HCT116 (cell line): Measurements from ENCODE around the gene BICD2.

Source experiments
- ATF3 ChIP-seq: IDR thresholded peaks from 2 replicates; pipeline ENCODE4 v1.6.1; 2012
- CTCF ChIP-seq, 3 experiments: fragments of 200-600 bp in 1 of 3; sonication (generic) in 1 of 3; IDR thresholded peaks in 2 of 3; conservative IDR thresholded peaks in 1 of 3; 2 replicates each; pipeline ENCODE4 v1.5.1; 2012 to 2017; ENCODE audit warnings: low read depth in 2 of 3, low read length in 2 of 3, antibody characterized with exemption in 1 of 3, borderline replicate concordance in 1 of 3, control low read depth in 1 of 3, mild to moderate bottlenecking in 1 of 3, mixed read lengths in 1 of 3, mixed run types in 1 of 3, moderate library complexity in 1 of 3; ENCODE audit not compliant: insufficient read depth in 1 of 3
- EGR1 ChIP-seq: IDR thresholded peaks from 2 replicates; pipeline ENCODE4 v1.6.1; 2012; ENCODE audit warnings: low read depth
- EZH2 ChIP-seq: fragments of 200-600 bp; sonication (generic); IDR thresholded peaks from 2 replicates; pipeline ENCODE4 v1.6.1; 2017; ENCODE audit warnings: antibody characterized with exemption, mixed run types
- EZH2phosphoT487 ChIP-seq: fragments of 200-600 bp; IDR thresholded peaks from 2 replicates; pipeline ENCODE4 v1.6.1; 2018; ENCODE audit warnings: antibody characterized with exemption, borderline replicate concordance
- POLR2A ChIP-seq: IDR thresholded peaks from 2 replicates; pipeline ENCODE4 v1.7.0; 2011; ENCODE audit warnings: borderline replicate concordance; ENCODE audit not compliant: insufficient read depth, insufficient read length; ENCODE audit errors: extremely low read depth
- POLR2AphosphoS5 ChIP-seq: IDR thresholded peaks from 2 replicates; pipeline ENCODE4 v1.6.1; 2011; ENCODE audit warnings: mild to moderate bottlenecking, low read depth, low read length, moderate library complexity
- REST ChIP-seq: IDR thresholded peaks from 2 replicates; pipeline ENCODE4 v1.6.1; 2012; ENCODE audit warnings: low read depth
- SIN3A ChIP-seq: IDR thresholded peaks from 2 replicates; pipeline ENCODE4 v1.6.1; 2012; ENCODE audit warnings: low read depth
- SRF ChIP-seq: IDR thresholded peaks from 2 replicates; pipeline ENCODE4 v1.6.1; 2012; ENCODE audit warnings: low read depth
- YY1 ChIP-seq: IDR thresholded peaks from 2 replicates; pipeline ENCODE4 v1.6.1; 2011; ENCODE audit warnings: low read length, low read depth, moderate library complexity, mild to moderate bottlenecking; ENCODE audit not compliant: insufficient replicate concordance; ENCODE audit errors: extremely low read depth
- ZFX ChIP-seq: fragments of 450-650 bp; IDR thresholded peaks from 2 replicates; pipeline ENCODE4 v1.6.1; 2017
- ZNF274 ChIP-seq: fragments of 200-500 bp; sonication (Bioruptor generic); IDR thresholded peaks from 2 replicates; pipeline ENCODE4 v1.6.1; 2014; ENCODE audit warnings: mild to moderate bottlenecking, low read depth, low read length, inconsistent platforms
- TF ChIP-seq, protein P1 (sequence below): IDR thresholded peaks from 2 replicates; pipeline ENCODE4 v1.6.1; 2012

- TF ChIP-seq POLR2A (no peak), REST (no peak), SIN3A (no peak), CTCF (IDR thresholded peaks at IDR 0.05 in 2 of 3, conservative IDR thresholded peaks at IDR 0.05 in 1 of 3; ENCODE audit: borderline replicate concordance in 1 of 3, insufficient read depth in 1 of 3, low read depth in 2 of 3, low read length in 2 of 3) (no peak), EZH2 (no peak), ZNF274 (no peak), EGR1 (no peak), POLR2AphosphoS5 (no peak), SRF (no peak), ZFX (no peak), ATF3 (no peak), EZH2phosphoT487 (no peak), YY1 (no peak)
- TF ChIP-seq, protein P1, sequence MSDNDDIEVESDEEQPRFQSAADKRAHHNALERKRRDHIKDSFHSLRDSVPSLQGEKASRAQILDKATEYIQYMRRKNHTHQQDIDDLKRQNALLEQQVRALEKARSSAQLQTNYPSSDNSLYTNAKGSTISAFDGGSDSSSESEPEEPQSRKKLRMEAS, result no peak
Measured at GRCh38 chr9:92781899-92782298, 17.3 kb upstream of the BICD2 start.
